GM21825 (cell line): ENCODE data around the gene UPK1A.
"Not testable (repeated sequence)": the region's sequence is repeated elsewhere in the genome, so short reads cannot be mapped to it uniquely, and the experiment has no call there.

Source experiments
- ATAC-seq: cut with Tn5 transposase; IDR thresholded peaks from one replicate; pipeline ENCODE4 v1.9.1; 2021; ENCODE audit warnings: mild to moderate bottlenecking, moderate library complexity; ENCODE audit not compliant: unreplicated experiment

The UPK1A gene

GRCh38 chr19:35716801-35717664 lies 50.7 kb downstream of the UPK1A start:
- ATAC-seq = peak; percentile 48

DNA sequence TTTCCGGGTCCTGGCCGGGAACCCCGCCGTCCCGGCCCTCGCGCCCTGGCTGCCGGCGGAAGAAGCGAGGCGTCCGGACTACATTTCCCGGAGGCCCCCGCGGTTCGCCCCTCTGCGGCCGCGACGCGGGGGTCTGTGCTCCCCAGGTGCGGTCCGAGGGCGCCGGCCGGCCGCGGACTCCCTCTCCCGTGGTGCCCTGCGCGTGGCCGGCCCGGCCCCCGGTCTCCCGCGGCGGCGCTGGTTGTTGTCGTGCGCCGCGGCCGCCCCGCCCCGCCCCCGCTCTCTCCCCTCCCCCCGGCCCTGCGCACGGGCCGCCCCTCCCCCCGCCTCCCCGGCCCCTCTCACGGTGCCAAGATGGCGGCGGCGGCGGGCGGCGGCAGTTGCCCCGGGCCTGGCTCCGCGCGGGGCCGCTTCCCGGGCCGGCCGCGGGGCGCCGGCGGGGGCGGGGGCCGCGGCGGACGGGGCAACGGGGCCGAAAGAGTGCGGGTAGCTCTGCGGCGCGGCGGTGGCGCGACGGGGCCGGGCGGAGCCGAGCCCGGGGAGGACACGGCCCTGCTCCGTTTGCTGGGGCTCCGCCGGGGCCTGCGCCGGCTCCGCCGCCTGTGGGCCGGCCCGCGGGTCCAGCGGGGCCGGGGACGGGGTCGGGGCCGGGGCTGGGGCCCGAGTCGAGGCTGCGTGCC lies 51.5 kb downstream of the UPK1A start, which contains the start of gene KMT2B:
TSS of gene KMT2B (plus strand) at position 339 of the 680 bp plus-strand sequence. CDS start at position 355, 16 bp downstream.
- ATAC-seq = no peak

- ATAC-seq = peak; percentile 4
Measured at GRCh38 chr19:35718345-35719041, 52.2 kb downstream of the UPK1A start.

DNA sequence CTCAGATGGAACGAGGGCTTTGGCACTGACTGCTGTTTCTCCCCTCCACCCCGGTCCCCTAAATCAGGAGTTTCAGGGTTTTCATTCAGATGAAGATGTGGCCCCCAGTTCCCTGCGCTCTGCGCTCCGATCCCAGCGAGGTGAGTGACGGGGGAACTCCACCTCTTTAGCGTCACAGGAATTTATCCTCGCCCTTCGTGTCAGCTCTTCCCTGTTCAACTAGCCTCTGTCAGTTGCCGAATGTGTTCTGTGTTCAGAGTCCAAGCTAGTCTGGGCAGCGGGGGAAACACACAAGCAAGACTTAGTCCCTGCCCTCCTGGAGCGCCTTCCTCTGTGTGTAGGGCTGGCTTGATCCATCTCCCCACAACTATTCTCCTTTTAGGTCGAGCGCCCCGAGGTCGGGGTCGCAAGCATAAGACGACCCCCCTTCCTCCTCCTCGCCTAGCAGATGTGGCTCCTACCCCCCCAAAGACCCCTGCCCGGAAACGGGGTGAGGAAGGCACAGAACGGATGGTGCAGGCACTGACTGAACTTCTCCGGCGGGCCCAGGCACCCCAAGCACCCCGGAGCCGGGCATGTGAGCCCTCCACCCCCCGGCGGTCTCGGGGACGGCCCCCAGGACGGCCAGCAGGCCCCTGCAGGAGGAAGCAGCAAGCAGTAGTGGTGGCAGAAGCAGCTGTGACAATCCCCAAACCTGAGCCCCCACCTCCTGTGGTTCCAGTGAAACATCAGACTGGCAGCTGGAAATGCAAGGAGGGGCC lies 53.3 kb downstream of the UPK1A start:
- no peak for ATAC-seq

DNA sequence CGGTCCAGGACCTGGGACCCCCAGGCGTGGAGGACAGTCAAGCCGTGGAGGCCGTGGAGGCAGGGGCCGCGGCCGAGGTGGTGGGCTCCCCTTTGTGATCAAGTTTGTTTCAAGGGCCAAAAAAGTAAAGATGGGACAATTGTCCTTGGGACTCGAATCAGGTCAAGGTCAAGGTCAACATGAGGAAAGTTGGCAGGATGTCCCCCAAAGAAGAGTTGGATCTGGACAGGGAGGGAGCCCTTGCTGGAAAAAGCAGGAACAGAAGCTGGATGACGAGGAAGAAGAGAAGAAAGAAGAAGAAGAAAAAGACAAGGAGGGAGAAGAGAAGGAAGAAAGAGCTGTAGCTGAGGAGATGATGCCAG lies 53.8 kb downstream of the UPK1A start:
- ATAC-seq = no peak

GRCh38 chr19:35720648-35721047 lies 54.3 kb downstream of the UPK1A start:
- ATAC-seq = no peak

GRCh38 chr19:35721374-35721773 lies 55.1 kb downstream of the UPK1A start:
- no peak for ATAC-seq

DNA sequence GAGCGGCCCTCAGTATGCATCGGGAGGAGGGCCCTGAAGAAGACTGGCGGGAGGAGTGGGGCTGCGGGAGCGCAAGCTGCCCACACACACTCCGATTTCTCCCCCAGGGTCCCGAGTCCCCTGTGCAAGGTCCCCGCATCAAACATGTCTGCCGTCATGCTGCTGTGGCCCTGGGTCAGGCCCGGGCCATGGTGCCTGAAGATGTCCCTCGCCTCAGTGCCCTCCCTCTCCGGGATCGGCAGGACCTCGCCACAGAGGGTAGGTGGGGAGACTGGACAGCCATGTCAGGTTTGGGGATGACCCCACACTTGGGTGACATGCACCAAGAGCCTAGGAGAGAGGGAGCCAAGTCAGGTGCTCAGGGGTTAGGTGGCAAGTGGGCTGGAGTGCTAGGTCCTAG lies 56.1 kb downstream of the UPK1A start:
- no peak for ATAC-seq

GRCh38 chr19:35722897-35723296 lies 56.6 kb downstream of the UPK1A start:
- no peak for ATAC-seq

DNA sequence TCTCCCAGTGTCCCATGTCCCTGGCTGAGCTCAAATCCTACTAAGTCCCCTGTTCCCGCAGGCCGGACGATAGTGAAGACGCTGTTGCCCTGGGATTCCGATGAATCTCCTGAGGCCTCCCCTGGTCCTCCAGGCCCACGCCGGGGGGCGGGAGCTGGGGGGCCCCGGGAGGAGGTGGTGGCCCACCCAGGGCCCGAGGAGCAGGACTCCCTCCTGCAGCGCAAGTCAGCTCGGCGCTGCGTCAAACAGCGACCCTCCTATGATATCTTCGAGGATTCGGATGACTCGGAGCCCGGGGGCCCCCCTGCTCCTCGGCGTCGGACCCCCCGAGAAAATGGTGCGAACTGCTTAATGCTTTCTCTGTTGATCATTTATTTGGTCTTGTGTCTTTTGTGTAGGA lies 57.4 kb downstream of the UPK1A start:
- ATAC-seq = no peak

- not testable (repeated sequence) for ATAC-seq
Measured at GRCh38 chr19:35724132-35724531, 57.8 kb downstream of the UPK1A start.

GRCh38 chr19:35724560-35724959 lies 58.2 kb downstream of the UPK1A start:
- no peak for ATAC-seq

- no peak for ATAC-seq
Measured at GRCh38 chr19:35725216-35725861, 59.0 kb downstream of the UPK1A start.

DNA sequence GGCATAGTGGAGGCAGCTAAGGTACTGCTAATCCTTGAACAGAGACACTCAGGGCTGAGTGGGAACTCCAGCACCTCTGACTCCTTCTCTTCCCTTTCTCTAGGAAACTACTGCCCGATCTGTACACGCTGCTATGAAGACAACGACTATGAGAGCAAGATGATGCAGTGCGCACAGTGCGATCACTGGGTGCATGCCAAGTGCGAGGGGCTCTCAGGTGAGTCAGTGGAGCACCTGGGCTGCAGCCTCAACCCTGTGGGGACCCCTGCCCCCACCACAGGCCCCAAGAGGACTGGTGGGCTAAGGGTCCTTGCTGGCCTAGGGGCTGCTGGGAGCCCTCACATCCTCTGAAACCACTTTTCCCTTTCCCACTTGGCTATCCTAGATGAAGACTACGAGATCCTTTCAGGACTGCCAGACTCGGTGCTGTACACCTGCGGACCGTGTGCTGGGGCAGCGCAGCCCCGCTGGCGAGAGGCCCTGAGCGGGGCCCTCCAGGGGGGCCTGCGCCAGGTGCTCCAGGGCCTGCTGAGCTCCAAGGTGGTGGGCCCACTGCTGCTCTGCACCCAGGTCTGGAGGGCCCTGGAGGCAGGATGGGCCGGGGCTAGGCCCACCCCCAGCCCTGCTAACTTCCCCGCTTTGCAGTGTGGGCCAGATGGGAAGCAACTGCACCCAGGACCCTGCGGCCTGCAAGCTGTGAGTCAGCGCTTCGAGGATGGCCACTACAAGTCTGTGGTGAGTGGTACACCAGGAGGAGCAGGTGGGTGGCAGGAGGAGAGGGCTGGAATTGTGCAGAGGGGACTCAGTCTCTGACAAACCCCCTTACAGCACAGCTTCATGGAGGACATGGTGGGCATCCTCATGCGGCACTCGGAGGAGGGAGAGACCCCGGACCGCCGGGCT lies 61.0 kb downstream of the UPK1A start:
- ATAC-seq = no peak
